Liver (tissue), 9 donors: ENCODE data around the gene ADH4. TPM values are rescaled to one million over a fixed set of nuclear protein-coding genes. Genes with fewer than 3 reads are reported as not detected.

Source experiments
- DNase-seq: peaks from one replicate; pipeline ENCODE4 v3.0.0-alpha.2; 2017; ENCODE audit warnings: low spot score
- H3K27ac ChIP-seq, 2 donors: one replicate each; pipeline ENCODE4 v1.7.0; 2013; ENCODE audit warnings: inconsistent platforms in 2 of 2, low read length in 2 of 2, control low read depth in 1 of 2, low read depth in 1 of 2, mild to moderate bottlenecking in 1 of 2
- H3K27me3 ChIP-seq, 4 donors: one replicate each; pipeline versions ENCODE4 v1.6.1 to v1.7.0; 2013; ENCODE audit warnings: low read length in 3 of 4, inconsistent platforms in 1 of 4, mild to moderate bottlenecking in 1 of 4, moderate library complexity in 1 of 4; ENCODE audit not compliant: control insufficient read depth in 4 of 4, insufficient read depth in 4 of 4
- H3K36me3 ChIP-seq, 4 donors: one replicate each; pipeline versions ENCODE4 v1.6.1 to v1.7.0; 2013; ENCODE audit warnings: low read length in 3 of 4, mild to moderate bottlenecking in 3 of 4, low read depth in 1 of 4, moderate library complexity in 1 of 4; ENCODE audit not compliant: control insufficient read depth in 4 of 4, insufficient read depth in 3 of 4
- H3K4me1 ChIP-seq, 4 donors: one replicate each; pipeline versions ENCODE4 v1.6.1 to v1.7.0; 2013; ENCODE audit warnings: low read length in 3 of 4, mild to moderate bottlenecking in 3 of 4, moderate library complexity in 1 of 4; ENCODE audit not compliant: control insufficient read depth in 4 of 4, insufficient read depth in 4 of 4
- H3K4me3 ChIP-seq, 3 donors: one replicate each; pipeline versions ENCODE4 v1.6.1 to v1.7.0; 2013; ENCODE audit warnings: low read length in 3 of 3, control low read depth in 1 of 3, low read depth in 1 of 3, mild to moderate bottlenecking in 1 of 3
- H3K9ac ChIP-seq, 2 donors: one replicate each; pipeline ENCODE4 v1.7.0; 2013; ENCODE audit warnings: low read length in 2 of 2, mild to moderate bottlenecking in 2 of 2, moderate library complexity in 2 of 2, control low read depth in 1 of 2, low read depth in 1 of 2
- H3K9me3 ChIP-seq, 4 donors: one replicate each; pipeline versions ENCODE4 v1.6.1 to v1.7.0; 2013; ENCODE audit warnings: low read length in 3 of 4; ENCODE audit not compliant: control insufficient read depth in 4 of 4
- ATF3 ChIP-seq: IDR thresholded peaks from 2 replicates; pipeline ENCODE4 v1.6.1; 2016; ENCODE audit warnings: antibody characterized with exemption
- CTCF ChIP-seq: fragments of 150-350 bp; IDR thresholded peaks from 2 replicates; pipeline ENCODE4 v1.5.1; 2017; ENCODE audit warnings: improper control_type of control experiment, low read depth, low read length; ENCODE audit not compliant: missing input control
- FOXA1 ChIP-seq: IDR thresholded peaks from 2 replicates; pipeline ENCODE4 v1.6.1; 2016; ENCODE audit warnings: antibody characterized with exemption
- FOXA2 ChIP-seq: IDR thresholded peaks from 2 replicates; pipeline ENCODE4 v1.6.1; 2016; ENCODE audit warnings: antibody characterized with exemption
- GABPA ChIP-seq, 2 donors: IDR thresholded peaks in 1 of 2; conservative IDR thresholded peaks in 1 of 2; 2 replicates each; pipeline ENCODE4 v1.6.1; 2016; ENCODE audit warnings: antibody characterized with exemption in 2 of 2, mild to moderate bottlenecking in 1 of 2, moderate library complexity in 1 of 2
- HNF4A ChIP-seq, 2 donors: conservative IDR thresholded peaks; 2 replicates each; pipeline ENCODE4 v1.6.1; 2016; ENCODE audit warnings: antibody characterized with exemption in 2 of 2, mild to moderate bottlenecking in 2 of 2
- MAX ChIP-seq: IDR thresholded peaks from 2 replicates; pipeline ENCODE4 v1.6.1; 2016; ENCODE audit warnings: antibody characterized with exemption
- NR2F2 ChIP-seq: IDR thresholded peaks from 2 replicates; pipeline ENCODE4 v1.6.1; 2016; ENCODE audit warnings: antibody characterized with exemption
- RAD21 ChIP-seq, 2 donors: IDR thresholded peaks; 2 replicates each; pipeline ENCODE4 v1.6.1; 2016; ENCODE audit warnings: antibody characterized with exemption in 2 of 2, mild to moderate bottlenecking in 2 of 2
- REST ChIP-seq: IDR thresholded peaks from 2 replicates; pipeline ENCODE4 v1.6.1; 2016; ENCODE audit warnings: antibody characterized with exemption, mild to moderate bottlenecking
- RXRA ChIP-seq, 2 donors: IDR thresholded peaks; 2 replicates each; pipeline ENCODE4 v1.6.1; 2017 to 2018; ENCODE audit warnings: antibody characterized with exemption in 2 of 2, mild to moderate bottlenecking in 1 of 2
- SP1 ChIP-seq: IDR thresholded peaks from 2 replicates; pipeline ENCODE4 v1.6.1; 2018; ENCODE audit warnings: antibody characterized with exemption, mild to moderate bottlenecking
- YY1 ChIP-seq: IDR thresholded peaks from 2 replicates; pipeline ENCODE4 v1.6.1; 2016; ENCODE audit warnings: antibody characterized with exemption, mild to moderate bottlenecking
- ZBTB33 ChIP-seq: IDR thresholded peaks from 2 replicates; pipeline ENCODE4 v1.6.1; 2016; ENCODE audit warnings: antibody characterized with exemption
- WGBS: extraction: QIAGEN DNeasy Blood & Tissue Kit; methylation state at CpG from one replicate; pipeline ENCODE4 v1.1.7; 2013; 5-methylcytosine and 5-hydroxymethylcytosine counted together
- polyA plus RNA-seq, 2 donors: library from polyadenylated mRNA; stranded (reverse) in 1 of 2; unstranded in 1 of 2; fragments of 200-250 nt in 1 of 2; fragments of >200 nt in 1 of 2; fragmentation: Nextera tagmentation in 1 of 2; extraction: Ambion mirVana in 1 of 2; gene quantifications; one replicate each; pipeline versions ENCODE4 v1.2.1 to v1.2.3, GENCODE V29; 2013 to 2015
- total RNA-seq, 2 donors: library from RNA; depleted of rRNA; stranded (reverse); fragments of >200 nt; gene quantifications; one replicate each; pipeline ENCODE4 v1.2.3, GENCODE V29; 2014
- donor health status: healthy.
- donor health status: healthy.
- donor health status: healthy.
- donor health status: healthy.
- donor health status: healthy.

Gene ADH4
- total and polyA plus RNA-seq, 4 donors = 31.1 to 363 (median 146) TPM

- WGBS = 41% methylated on average over 3 of the region's 3 CpGs
- H3K9me3 ChIP-seq = no peaks in the 10 kb centered on the region
- no peak for TF ChIP-seq REST
- no peak for TF ChIP-seq YY1
- TF ChIP-seq MAX = no peak
- TF ChIP-seq ATF3 = no peak
- no peak for TF ChIP-seq ZBTB33
- no peak for TF ChIP-seq RXRA (IDR thresholded peaks at IDR 0.05)
- TF ChIP-seq FOXA2 = no peak
- no peak for TF ChIP-seq RAD21 (IDR thresholded peaks at IDR 0.05)
- TF ChIP-seq FOXA1 = no peak
- no peak for DNase-seq
- H3K36me3 ChIP-seq = peaks cover 0 to 39% (median 12%) of the 10 kb centered on the region in 4 donors
- H3K27ac ChIP-seq = no peak overlapping the region
- no peaks in the 10 kb centered on the region for H3K27me3 ChIP-seq
- peaks cover 7 to 40% (median 13%) of the 10 kb centered on the region in 4 donors for H3K4me1 ChIP-seq
- no peak overlapping the region for H3K4me3 ChIP-seq
- H3K9ac ChIP-seq = no peak overlapping the region
Observed at GRCh38 chr4:99135541-99136162, 8.4 kb downstream of the ADH4 start.

- no peaks in the 10 kb centered on the region for H3K9me3 ChIP-seq
- H3K4me3 ChIP-seq = no peak overlapping the region
- no peak for DNase-seq
- no peaks in the 10 kb centered on the region for H3K27me3 ChIP-seq
- WGBS = 52% methylated on average over 3 of the region's 3 CpGs
- TF ChIP-seq REST (no peak), SP1 (no peak), NR2F2 (no peak), HNF4A (conservative IDR thresholded peaks at IDR 0.05) (no peak), FOXA1 (no peak), CTCF (no peak), RAD21 (IDR thresholded peaks at IDR 0.05) (no peak), ATF3 (no peak), GABPA (IDR thresholded peaks at IDR 0.05 in 1 of 2, conservative IDR thresholded peaks at IDR 0.05 in 1 of 2) (no peak)
- peaks cover 8 to 37% (median 13%) of the 10 kb centered on the region in 4 donors for H3K4me1 ChIP-seq
- H3K36me3 ChIP-seq = peaks cover 0 to 42% (median 14%) of the 10 kb centered on the region in 4 donors
- no peak overlapping the region for H3K9ac ChIP-seq
- no peak overlapping the region for H3K27ac ChIP-seq
Observed at GRCh38 chr4:99134586-99134985, 9.5 kb downstream of the ADH4 start.
